Esophagus muscularis mucosa (tissue), 4 donors: ENCODE measurements around the gene PDCL3. TPM values are rescaled to one million over a fixed set of nuclear protein-coding genes. Genes with fewer than 3 reads are reported as not detected.

Experiments
- DNase-seq: peaks from one replicate; pipeline ENCODE4 v3.0.0-alpha.2; 2017; ENCODE audit errors: extremely low spot score
- H3K27ac ChIP-seq, 4 donors: fragments of 200-600 bp; sonication (generic); replicated peaks in 1 of 4; 1 replicate in 3 of 4; 2 replicates in 1 of 4; pipeline ENCODE4 v1.5.1; 2016 to 2019; ENCODE audit warnings: mild to moderate bottlenecking in 1 of 4
- H3K27me3 ChIP-seq, 4 donors: fragments of 200-600 bp; sonication (generic); one replicate each; pipeline versions ENCODE4 v1.5.1 to v1.6.0; 2016 to 2019
- H3K36me3 ChIP-seq, 4 donors: fragments of 200-600 bp; sonication (generic); one replicate each; pipeline ENCODE4 v1.5.1; 2016 to 2019
- H3K4me1 ChIP-seq, 4 donors: fragments of 200-600 bp; sonication (generic); one replicate each; pipeline ENCODE4 v1.5.1; 2016 to 2019
- H3K4me3 ChIP-seq, 4 donors: fragments of 200-600 bp; sonication (generic); 1 replicate in 2 of 4; 2 replicates in 2 of 4; pipeline ENCODE4 v1.5.1; 2016 to 2019; ENCODE audit warnings: mild to moderate bottlenecking in 4 of 4, moderate library complexity in 1 of 4
- H3K9me3 ChIP-seq, 4 donors: fragments of 200-600 bp; sonication (generic); 1 replicate in 3 of 4; 2 replicates in 1 of 4; pipeline ENCODE4 v1.5.1; 2016 to 2019
- CTCF ChIP-seq, 3 experiments: fragments of 200-600 bp in 2 of 3; fragments of 450-650 bp in 1 of 3; sonication (generic) in 2 of 3; IDR thresholded peaks; one replicate each; pipeline ENCODE4 v1.5.1; 2017 to 2019; ENCODE audit warnings: antibody characterized with exemption in 3 of 3, mild to moderate bottlenecking in 2 of 3, moderate library complexity in 1 of 3
- EP300 ChIP-seq: sonication (generic); formaldehyde crosslinking; IDR thresholded peaks from one replicate; pipeline ENCODE4 v1.6.1; 2017; ENCODE audit warnings: antibody characterized with exemption
- POLR2A ChIP-seq: fragments of 450-650 bp; IDR thresholded peaks from one replicate; pipeline ENCODE4 v1.6.1; 2017; ENCODE audit warnings: antibody characterized with exemption, moderate library complexity, mild to moderate bottlenecking, low read depth
- POLR2AphosphoS5 ChIP-seq, 2 donors: sonication (generic); formaldehyde crosslinking; IDR thresholded peaks; one replicate each; pipeline ENCODE4 v1.6.1; 2017; ENCODE audit warnings: antibody characterized with exemption in 2 of 2
- whole genome bisulfite sequencing: methylation state at CpG from one replicate; pipeline ENCODE4 v1.1.5; 2018; 5-methylcytosine and 5-hydroxymethylcytosine counted together
- intact Hi-C: fragments of 100-400 bp; cut with DNase I; formaldehyde crosslinking; loops from one replicate; pipeline ENCODE4 v1.15.1; 2023
- total RNA-seq, 4 donors: library from RNA; depleted of rRNA; stranded (reverse); fragments of >200 nt; gene quantifications; one replicate each; pipeline versions ENCODE4 v1.1.0 to v1.2.1, GENCODE V29; 2016

Gene PDCL3
- total RNA-seq, 4 donors from 2014 or later = 46.3 to 82.6 (median 61.3) TPM

- WGBS = 89% methylated on average over 8 of the region's 8 CpGs
Measured at GRCh38 chr2:100529176-100529575, 33.6 kb upstream of the PDCL3 start.

GRCh38 chr2:100529900-100530299 lies 32.9 kb upstream of the PDCL3 start:
- no peaks in the 10 kb centered on the region for H3K9me3 ChIP-seq
- intact Hi-C loops = no loop called here
- H3K27ac ChIP-seq = no peak overlapping the region
- no peaks in the 10 kb centered on the region for H3K36me3 ChIP-seq
- no peak for DNase-seq
- H3K27me3 ChIP-seq = peaks cover 0 to 5% (median 0%) of the 10 kb centered on the region in 4 donors
- WGBS = 77% methylated on average over 6 of the region's 6 CpGs
- H3K4me3 ChIP-seq = no peak overlapping the region
- H3K4me1 ChIP-seq = no peaks in the 10 kb centered on the region
- TF ChIP-seq CTCF (IDR thresholded peaks at IDR 0.05) (no peak), EP300 (no peak), POLR2A (no peak), POLR2AphosphoS5 (IDR thresholded peaks at IDR 0.05) (no peak)

More at GRCh38 chr2:100529176-100529575, 33.6 kb upstream of the PDCL3 start:
- H3K9me3 ChIP-seq = no peaks in the 10 kb centered on the region
- TF ChIP-seq EP300 (no peak), POLR2AphosphoS5 (IDR thresholded peaks at IDR 0.05) (no peak), POLR2A (no peak), CTCF (IDR thresholded peaks at IDR 0.05) (no peak)
- intact Hi-C loops = no loop called here
- no peak for DNase-seq
- no peaks in the 10 kb centered on the region for H3K4me1 ChIP-seq
- no peaks in the 10 kb centered on the region for H3K36me3 ChIP-seq
- no peak overlapping the region for H3K27ac ChIP-seq
- H3K27me3 ChIP-seq = peaks cover 0 to 5% (median 0%) of the 10 kb centered on the region in 4 donors
- H3K4me3 ChIP-seq = no peak overlapping the region

DNA sequence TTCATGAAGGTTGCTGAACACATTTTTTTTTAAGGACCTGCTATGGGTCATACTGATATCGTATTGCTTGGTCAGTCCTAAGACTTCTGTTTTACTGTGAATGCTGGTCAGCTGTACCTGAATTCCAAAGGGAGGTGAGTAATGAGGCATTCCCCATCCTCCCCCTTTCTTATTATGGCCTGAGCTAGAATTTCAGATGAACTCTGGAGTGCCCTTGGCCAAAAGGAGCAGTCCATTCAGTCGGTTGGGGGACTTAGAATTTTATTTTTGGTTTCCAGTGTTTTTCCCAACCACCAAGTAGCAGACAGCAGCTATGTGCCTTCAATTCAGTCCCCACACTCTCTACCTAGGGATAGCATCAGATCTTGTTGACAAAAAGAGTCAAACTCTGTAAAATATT lies 26.9 kb upstream of the PDCL3 start:
- Histone ChIP-seq H3K4me3 (no peak overlapping the region), H3K36me3 (no peaks in the 10 kb centered on the region), H3K27me3 (no peaks in the 10 kb centered on the region), H3K27ac (no peak overlapping the region), H3K4me1 (no peaks in the 10 kb centered on the region), H3K9me3 (no peaks in the 10 kb centered on the region)
- TF ChIP-seq CTCF (IDR thresholded peaks at IDR 0.05) = no peak
- no peak for TF ChIP-seq POLR2AphosphoS5 (IDR thresholded peaks at IDR 0.05)
- no peak for TF ChIP-seq POLR2A
- no peak for TF ChIP-seq EP300
- 72% methylated on average over 2 of the region's 2 CpGs for WGBS
- intact Hi-C loops = no loop called here
- no peak for DNase-seq

DNA sequence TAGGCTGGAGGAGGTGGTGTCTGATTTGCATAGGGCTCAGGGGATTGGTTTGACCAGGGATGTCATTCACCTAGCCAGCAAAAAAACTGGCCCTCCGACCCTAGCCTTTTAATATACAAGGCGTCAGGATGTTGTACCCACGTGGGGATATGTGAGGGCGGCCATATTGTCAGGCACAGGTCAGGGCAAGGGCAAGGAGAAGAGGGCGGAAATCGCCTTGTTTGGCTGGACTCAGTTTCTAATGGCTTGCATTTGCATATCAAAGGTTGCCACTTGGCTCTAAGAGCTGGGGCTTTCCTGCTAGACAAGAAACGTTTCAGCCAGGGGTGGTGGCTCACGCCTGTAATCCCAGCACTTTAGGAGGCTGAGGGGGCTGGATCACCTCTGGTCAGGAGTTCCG lies 24.9 kb upstream of the PDCL3 start:
- Histone ChIP-seq H3K36me3 (no peaks in the 10 kb centered on the region), H3K27ac (no peak overlapping the region), H3K9me3 (no peaks in the 10 kb centered on the region), H3K4me1 (no peaks in the 10 kb centered on the region), H3K27me3 (no peaks in the 10 kb centered on the region), H3K4me3 (no peak overlapping the region)
- TF ChIP-seq POLR2AphosphoS5 (IDR thresholded peaks at IDR 0.05) (no peak), CTCF (IDR thresholded peaks at IDR 0.05) (no peak), EP300 (no peak), POLR2A (no peak)
- DNase-seq = no peak
- 79% methylated on average over 9 of the region's 9 CpGs for WGBS
- intact Hi-C loops = no loop called here

GRCh38 chr2:100539221-100539620 lies 23.6 kb upstream of the PDCL3 start:
- 50% methylated on average over 1 of the region's 1 CpG for WGBS
- no peaks in the 10 kb centered on the region for H3K27me3 ChIP-seq
- TF ChIP-seq POLR2AphosphoS5 (IDR thresholded peaks at IDR 0.05) (no peak), EP300 (no peak), CTCF (IDR thresholded peaks at IDR 0.05) (no peak), POLR2A (no peak)
- no peak for DNase-seq
- intact Hi-C loops = no loop called here
- H3K36me3 ChIP-seq = no peaks in the 10 kb centered on the region
- H3K9me3 ChIP-seq = no peaks in the 10 kb centered on the region
- H3K27ac ChIP-seq = no peak overlapping the region
- no peaks in the 10 kb centered on the region for H3K4me1 ChIP-seq
- no peak overlapping the region for H3K4me3 ChIP-seq
